H1 (cell line): ENCODE results near the gene LIMA1.

Source experiments
- BACH1 ChIP-seq: IDR thresholded peaks from 2 replicates; pipeline ENCODE4 v1.6.1; 2012; ENCODE audit warnings: low read length, improper control_type of control experiment
- CHD2 ChIP-seq: IDR thresholded peaks from 2 replicates; pipeline ENCODE4 v1.6.1; 2012; ENCODE audit warnings: low read length, improper control_type of control experiment
- CTCF ChIP-seq, 3 experiments: IDR thresholded peaks; 1 replicate in 2 of 3; 2 replicates in 1 of 3; pipeline versions ENCODE4 v1.5.1 to v1.6.1; 2011; ENCODE audit warnings: low read length in 3 of 3, mild to moderate bottlenecking in 3 of 3, inconsistent platforms in 2 of 3, low read depth in 1 of 3, moderate library complexity in 1 of 3; ENCODE audit not compliant: insufficient read depth in 1 of 3; ENCODE audit errors: control extremely low read depth in 1 of 3
- E2F6 ChIP-seq: IDR thresholded peaks from 2 replicates; pipeline ENCODE4 v1.6.1; 2012; ENCODE audit warnings: inconsistent platforms
- EGR1 ChIP-seq: IDR thresholded peaks from 2 replicates; pipeline ENCODE4 v1.6.1; 2011; ENCODE audit warnings: low read depth, low read length, borderline replicate concordance
- EZH2 ChIP-seq: fragments of 200-600 bp; sonication (generic); IDR thresholded peaks from 2 replicates; pipeline ENCODE4 v1.7.1; 2012; ENCODE audit warnings: low read depth, mild to moderate bottlenecking, moderate library complexity, low read length, inconsistent platforms; ENCODE audit not compliant: severe bottlenecking
- POLR2AphosphoS5 ChIP-seq: IDR thresholded peaks from 2 replicates; pipeline ENCODE4 v1.6.1; 2011; ENCODE audit warnings: low read depth, low read length
- RAD21 ChIP-seq, 2 experiments: IDR thresholded peaks in 1 of 2; conservative IDR thresholded peaks in 1 of 2; 2 replicates each; pipeline ENCODE4 v1.6.1; 2011; ENCODE audit warnings: low read depth in 2 of 2, low read length in 2 of 2, improper control_type of control experiment in 1 of 2, inconsistent platforms in 1 of 2, mild to moderate bottlenecking in 1 of 2, moderate library complexity in 1 of 2
- RNF2 ChIP-seq: fragments of 200-900, 300-1000 bp; sonication (generic); IDR thresholded peaks from 2 replicates; pipeline ENCODE4 v1.7.1; 2016; ENCODE audit warnings: borderline replicate concordance, low read depth, mild to moderate bottlenecking, antibody characterized with exemption, low read length; ENCODE audit not compliant: poor library complexity, severe bottlenecking; ENCODE audit errors: missing control alignments
- SIRT6 ChIP-seq: IDR thresholded peaks from one replicate; pipeline ENCODE4 v1.7.1; 2012; ENCODE audit warnings: low read length, inconsistent platforms
- SP1 ChIP-seq: IDR thresholded peaks from 2 replicates; pipeline ENCODE4 v1.6.1; 2011; ENCODE audit warnings: low read depth, low read length

GRCh38 chr12:50166799-50167048 lies 116.6 kb downstream of the LIMA1 start:
- no peak for TF ChIP-seq RNF2
- TF ChIP-seq CHD2 = no peak
- no peak for TF ChIP-seq BACH1
- TF ChIP-seq CTCF (IDR thresholded peaks at IDR 0.05; ENCODE audit: control extremely low read depth in 1 of 3, insufficient read depth in 1 of 3, low read depth in 1 of 3, low read length in 3 of 3) = no peak
- TF ChIP-seq E2F6 = no peak; the same call in 1 of the 2 replicates
- no peak; the same call in 1 of the 2 replicates for TF ChIP-seq SP1
- no peak; the same call in 1 of the 2 replicates for TF ChIP-seq POLR2AphosphoS5
- no peak for TF ChIP-seq EZH2
- TF ChIP-seq EGR1 = peak; percentile 37; the same call in 1 of the 2 replicates
- TF ChIP-seq SIRT6 = no peak
- TF ChIP-seq RAD21 (IDR thresholded peaks at IDR 0.05 in 1 of 2, conservative IDR thresholded peaks at IDR 0.05 in 1 of 2; ENCODE audit: low read depth in 2 of 2, low read length in 2 of 2) = no peak
